Measurements from ENCODE around the gene MAGED1.
"Not testable (repeated sequence)": the region's sequence is repeated elsewhere in the genome, so short reads cannot be mapped to it uniquely, and the experiment has no call there.

MAGED1 gene

DNA sequence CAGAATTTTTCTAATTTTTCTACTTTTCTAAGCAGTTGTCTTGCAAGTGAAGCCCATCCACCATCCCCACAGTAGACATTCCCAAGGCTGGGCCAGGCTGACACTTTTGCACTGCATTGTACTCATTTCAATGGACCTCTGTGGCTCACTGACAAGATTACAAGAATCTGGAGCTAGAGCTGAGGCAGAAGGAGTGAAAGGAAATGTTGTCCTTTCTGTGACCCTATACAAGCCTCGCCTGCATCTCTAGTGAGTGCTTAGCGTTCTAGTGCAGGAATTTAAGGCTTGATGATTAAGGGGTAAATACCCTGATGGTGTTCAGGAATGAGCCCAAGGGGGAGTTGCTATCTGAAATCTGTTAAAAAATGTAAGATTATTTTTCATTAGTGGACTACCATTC, 6.3 kb downstream of the MAGED1 start:
- H3K27me3 ChIP-seq (ENCODE audit: insufficient read depth, low read length), result no peaks in the 10 kb centered on the region
- no peak overlapping the region for H3K9ac ChIP-seq (ENCODE audit: low read length)
- H3K4me1 ChIP-seq (ENCODE audit: insufficient read depth, low read length, severe bottlenecking), result peaks cover 9% of the 10 kb centered on the region
- H3K27ac ChIP-seq (ENCODE audit: low read depth, low read length, poor library complexity, severe bottlenecking), result no peak overlapping the region
- no peak for TF ChIP-seq EZH2 (IDR thresholded peaks at IDR 0.05; ENCODE audit: borderline replicate concordance, low read length)
- TF ChIP-seq, protein P1, sequence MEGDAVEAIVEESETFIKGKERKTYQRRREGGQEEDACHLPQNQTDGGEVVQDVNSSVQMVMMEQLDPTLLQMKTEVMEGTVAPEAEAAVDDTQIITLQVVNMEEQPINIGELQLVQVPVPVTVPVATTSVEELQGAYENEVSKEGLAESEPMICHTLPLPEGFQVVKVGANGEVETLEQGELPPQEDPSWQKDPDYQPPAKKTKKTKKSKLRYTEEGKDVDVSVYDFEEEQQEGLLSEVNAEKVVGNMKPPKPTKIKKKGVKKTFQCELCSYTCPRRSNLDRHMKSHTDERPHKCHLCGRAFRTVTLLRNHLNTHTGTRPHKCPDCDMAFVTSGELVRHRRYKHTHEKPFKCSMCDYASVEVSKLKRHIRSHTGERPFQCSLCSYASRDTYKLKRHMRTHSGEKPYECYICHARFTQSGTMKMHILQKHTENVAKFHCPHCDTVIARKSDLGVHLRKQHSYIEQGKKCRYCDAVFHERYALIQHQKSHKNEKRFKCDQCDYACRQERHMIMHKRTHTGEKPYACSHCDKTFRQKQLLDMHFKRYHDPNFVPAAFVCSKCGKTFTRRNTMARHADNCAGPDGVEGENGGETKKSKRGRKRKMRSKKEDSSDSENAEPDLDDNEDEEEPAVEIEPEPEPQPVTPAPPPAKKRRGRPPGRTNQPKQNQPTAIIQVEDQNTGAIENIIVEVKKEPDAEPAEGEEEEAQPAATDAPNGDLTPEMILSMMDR (IDR thresholded peaks at IDR 0.05; ENCODE audit: low read length), result no peak
- no peak overlapping the region for H2AFZ ChIP-seq (ENCODE audit: low read length)
- H3F3A ChIP-seq (ENCODE audit: insufficient read depth, low read length), result no peaks in the 10 kb centered on the region
- no peaks in the 10 kb centered on the region for H4K20me1 ChIP-seq (ENCODE audit: insufficient read depth, low read length)
- no peak overlapping the region for H3K4me3 ChIP-seq (ENCODE audit: low read depth, low read length, poor library complexity, severe bottlenecking)
- H3K79me2 ChIP-seq (ENCODE audit: insufficient read depth, low read length), result no peaks in the 10 kb centered on the region
- H3K36me3 ChIP-seq (ENCODE audit: insufficient read depth, low read length), result peaks cover 62% of the 10 kb centered on the region
- no peak overlapping the region for H3K4me2 ChIP-seq (ENCODE audit: low read length)
- no peaks in the 10 kb centered on the region for H3K9me3 ChIP-seq (ENCODE audit: low read length)
- no peaks in the 10 kb centered on the region for H3K9me2 ChIP-seq (ENCODE audit: low read depth, low read length)

GRCh38 chrX:51902510-51903050, 9.2 kb downstream of the MAGED1 start:
- TF ChIP-seq, protein P1 (IDR thresholded peaks at IDR 0.05; ENCODE audit: low read length), result no peak
- TF ChIP-seq EZH2 (IDR thresholded peaks at IDR 0.05; ENCODE audit: borderline replicate concordance, low read length), result no peak
- no peaks in the 10 kb centered on the region for H3F3A ChIP-seq (ENCODE audit: insufficient read depth, low read length)
- no peaks in the 10 kb centered on the region for H3K9me2 ChIP-seq (ENCODE audit: low read depth, low read length)
- H3K4me1 ChIP-seq (ENCODE audit: insufficient read depth, low read length, severe bottlenecking), result no peaks in the 10 kb centered on the region
- H3K4me2 ChIP-seq (ENCODE audit: low read length), result no peak overlapping the region
- H2AFZ ChIP-seq (ENCODE audit: low read length), result no peak overlapping the region
- peaks cover 38% of the 10 kb centered on the region for H3K36me3 ChIP-seq (ENCODE audit: insufficient read depth, low read length)
- H4K20me1 ChIP-seq (ENCODE audit: insufficient read depth, low read length), result no peaks in the 10 kb centered on the region
- H3K27ac ChIP-seq (ENCODE audit: low read depth, low read length, poor library complexity, severe bottlenecking), result no peak overlapping the region
- H3K9ac ChIP-seq (ENCODE audit: low read length), result no peak overlapping the region
- no peaks in the 10 kb centered on the region for H3K27me3 ChIP-seq (ENCODE audit: insufficient read depth, low read length)
- no peaks in the 10 kb centered on the region for H3K79me2 ChIP-seq (ENCODE audit: insufficient read depth, low read length)
- no peak overlapping the region for H3K4me3 ChIP-seq (ENCODE audit: low read depth, low read length, poor library complexity, severe bottlenecking)
- H3K9me3 ChIP-seq (ENCODE audit: low read length), result no peaks in the 10 kb centered on the region

DNA sequence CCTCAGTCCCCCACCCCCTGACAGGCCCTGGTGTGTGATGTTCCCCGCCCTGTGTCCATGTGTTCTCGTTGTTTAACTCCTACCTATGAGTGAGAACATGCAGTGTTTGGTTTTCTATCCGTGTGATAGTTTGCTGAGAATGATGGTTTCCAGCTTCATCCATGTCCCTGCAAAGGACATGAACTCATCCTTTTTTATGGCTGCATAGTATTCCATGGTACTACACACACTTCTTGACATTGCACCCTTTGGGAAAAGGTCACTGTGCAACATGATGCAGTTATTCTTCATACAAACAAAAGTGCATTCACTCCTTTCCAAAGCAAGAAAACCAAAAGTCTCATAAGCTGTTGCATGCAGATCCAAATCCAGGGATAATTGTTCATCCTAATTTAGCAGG, 11.7 kb downstream of the MAGED1 start:
- H3K4me3 ChIP-seq (ENCODE audit: low read depth, low read length, poor library complexity, severe bottlenecking); H3F3A ChIP-seq (ENCODE audit: insufficient read depth, low read length); H4K20me1 ChIP-seq (ENCODE audit: insufficient read depth, low read length); H3K9me3 ChIP-seq (ENCODE audit: low read length); H3K9me2 ChIP-seq (ENCODE audit: low read depth, low read length); H3K27ac ChIP-seq (ENCODE audit: low read depth, low read length, poor library complexity, severe bottlenecking); H2AFZ ChIP-seq (ENCODE audit: low read length); H3K27me3 ChIP-seq (ENCODE audit: insufficient read depth, low read length); H3K79me2 ChIP-seq (ENCODE audit: insufficient read depth, low read length); H3K9ac ChIP-seq (ENCODE audit: low read length); H3K4me2 ChIP-seq (ENCODE audit: low read length); H3K4me1 ChIP-seq (ENCODE audit: insufficient read depth, low read length, severe bottlenecking): not testable (repeated sequence)
- H3K36me3 ChIP-seq (ENCODE audit: insufficient read depth, low read length), result peaks cover 19% of the 10 kb centered on the region

- Histone ChIP-seq H3K9me3 (ENCODE audit: low read length) (no peaks in the 10 kb centered on the region), H2AFZ (ENCODE audit: low read length) (no peak overlapping the region), H3K27ac (ENCODE audit: low read depth, low read length, poor library complexity, severe bottlenecking) (no peak overlapping the region), H3K4me2 (ENCODE audit: low read length) (no peak overlapping the region), H3K36me3 (ENCODE audit: insufficient read depth, low read length) (peaks cover 18% of the 10 kb centered on the region), H3F3A (ENCODE audit: insufficient read depth, low read length) (no peaks in the 10 kb centered on the region), H3K4me1 (ENCODE audit: insufficient read depth, low read length, severe bottlenecking) (no peaks in the 10 kb centered on the region), H3K9me2 (ENCODE audit: low read depth, low read length) (no peaks in the 10 kb centered on the region), H3K4me3 (ENCODE audit: low read depth, low read length, poor library complexity, severe bottlenecking) (no peak overlapping the region), H3K79me2 (ENCODE audit: insufficient read depth, low read length) (no peaks in the 10 kb centered on the region), H4K20me1 (ENCODE audit: insufficient read depth, low read length) (no peaks in the 10 kb centered on the region), H3K27me3 (ENCODE audit: insufficient read depth, low read length) (no peaks in the 10 kb centered on the region), H3K9ac (ENCODE audit: low read length) (no peak overlapping the region)
- TF ChIP-seq, protein P1 (IDR thresholded peaks at IDR 0.05; ENCODE audit: low read length), result no peak
These were observed 12.3 kb downstream of the MAGED1 start for GRCh38 chrX:51905711-51906110.

All from OCI-LY1 (cell line).